ENCODE data around the gene GP9.
"Not testable (repeated sequence)": the region's sequence is repeated elsewhere in the genome, so short reads cannot be mapped to it uniquely, and the experiment has no call there.

The GP9 gene

DNA sequence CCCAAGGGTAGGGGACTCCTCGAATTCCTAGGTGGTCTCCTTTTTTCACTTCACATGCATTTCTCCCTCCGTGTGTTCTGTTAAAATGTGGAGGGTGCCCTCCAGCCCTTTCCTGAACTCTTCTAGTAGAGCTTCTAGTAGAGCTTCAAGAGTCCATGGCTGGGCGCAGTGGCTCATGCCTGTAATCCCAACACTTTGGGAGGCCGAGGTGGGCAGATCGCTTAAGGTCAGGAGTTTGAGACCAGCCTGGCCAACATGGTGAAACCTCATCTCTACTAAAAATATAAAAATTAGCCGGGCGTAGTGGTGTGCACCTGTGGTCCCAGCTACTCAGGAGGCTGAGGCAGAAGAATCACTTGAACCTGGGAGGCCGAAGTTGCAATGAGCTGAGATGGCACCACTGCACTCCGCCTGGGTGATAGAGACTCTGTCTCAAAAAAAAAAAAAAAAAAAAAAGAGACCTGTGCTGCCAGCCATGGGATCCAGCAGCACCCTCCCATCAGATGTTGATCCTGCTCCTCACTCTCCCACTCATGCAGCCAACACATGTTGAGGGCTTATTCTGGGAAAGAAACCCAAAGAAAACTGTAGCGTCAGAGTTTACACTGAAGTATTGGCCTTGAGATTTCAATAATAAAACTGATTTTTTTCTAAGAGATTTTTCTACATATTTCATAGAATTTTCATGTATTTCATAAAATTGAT lies 50.6 kb downstream of the GP9 start:
- not testable (repeated sequence) for DNase-seq (ENCODE audit: low read depth)

Data from T follicular helper cell (primary cell).